Stromal cell of bone marrow (primary cell): Measurements from ENCODE around the gene SNRPD3.

Experiments used
- DNase-seq: peaks from one replicate; pipeline ENCODE4 v3.0.0-alpha.2; 2012; ENCODE audit warnings: low read depth

The SNRPD3 gene

DNA sequence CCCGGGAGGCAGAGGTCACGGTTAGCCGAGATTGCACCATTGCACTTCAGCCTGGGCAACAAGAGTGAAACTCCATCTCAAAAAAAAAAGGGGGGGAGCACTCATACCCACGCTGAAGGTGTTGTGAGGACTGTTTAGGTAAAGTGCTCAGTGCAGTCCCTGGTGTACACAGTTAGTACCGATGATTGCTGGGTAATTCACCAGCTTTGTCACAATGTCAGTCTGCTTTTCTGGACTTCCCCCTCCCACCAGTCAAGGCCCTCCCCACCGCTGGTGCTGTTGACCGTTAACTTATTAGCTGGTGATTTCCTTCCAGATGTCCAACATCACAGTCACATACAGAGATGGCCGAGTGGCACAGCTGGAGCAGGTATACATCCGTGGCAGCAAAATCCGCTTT, 11.9 kb downstream of the SNRPD3 start:
- DNase-seq = no peak

DNA sequence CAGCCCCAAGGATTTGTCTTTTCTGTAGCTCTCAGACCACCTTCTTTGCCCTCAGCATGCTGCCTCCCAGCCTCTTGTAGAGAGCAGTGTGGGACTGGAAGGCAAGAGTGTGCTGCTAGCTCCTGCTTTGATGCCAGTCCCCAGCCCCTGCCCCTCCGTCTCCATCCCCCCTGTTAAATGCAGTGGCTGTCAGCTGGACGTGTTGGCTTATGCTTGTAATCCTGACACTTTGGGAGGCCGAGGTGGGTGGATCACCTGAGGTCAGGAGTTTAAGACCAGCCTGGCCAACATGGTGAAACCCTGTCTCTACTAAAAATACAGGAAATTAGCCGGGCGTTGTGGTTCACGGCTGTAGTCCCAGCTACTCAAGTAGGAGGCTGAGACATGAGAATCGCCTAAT, 15.5 kb downstream of the SNRPD3 start:
- no peak for DNase-seq

DNA sequence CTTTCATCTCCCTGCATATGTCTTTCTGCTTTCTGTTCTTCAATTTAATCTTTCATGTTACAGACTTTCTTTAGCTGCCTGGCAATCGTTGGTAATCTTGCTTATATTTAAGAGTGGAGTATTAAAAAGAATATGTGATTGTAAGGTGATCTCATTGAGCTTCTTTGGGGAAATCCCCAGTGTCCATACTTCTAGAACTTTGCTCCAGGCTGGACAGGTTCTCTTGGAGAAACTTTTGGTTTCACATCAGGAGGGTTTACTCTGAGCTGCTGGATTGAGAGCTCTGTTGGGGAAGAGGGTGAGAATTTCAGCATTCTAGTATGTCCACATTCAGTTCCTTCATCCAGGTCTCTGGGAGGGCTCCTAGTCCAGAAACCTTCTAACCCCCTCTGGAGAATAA, 21.0 kb downstream of the SNRPD3 start:
- DNase-seq = no peak

DNA sequence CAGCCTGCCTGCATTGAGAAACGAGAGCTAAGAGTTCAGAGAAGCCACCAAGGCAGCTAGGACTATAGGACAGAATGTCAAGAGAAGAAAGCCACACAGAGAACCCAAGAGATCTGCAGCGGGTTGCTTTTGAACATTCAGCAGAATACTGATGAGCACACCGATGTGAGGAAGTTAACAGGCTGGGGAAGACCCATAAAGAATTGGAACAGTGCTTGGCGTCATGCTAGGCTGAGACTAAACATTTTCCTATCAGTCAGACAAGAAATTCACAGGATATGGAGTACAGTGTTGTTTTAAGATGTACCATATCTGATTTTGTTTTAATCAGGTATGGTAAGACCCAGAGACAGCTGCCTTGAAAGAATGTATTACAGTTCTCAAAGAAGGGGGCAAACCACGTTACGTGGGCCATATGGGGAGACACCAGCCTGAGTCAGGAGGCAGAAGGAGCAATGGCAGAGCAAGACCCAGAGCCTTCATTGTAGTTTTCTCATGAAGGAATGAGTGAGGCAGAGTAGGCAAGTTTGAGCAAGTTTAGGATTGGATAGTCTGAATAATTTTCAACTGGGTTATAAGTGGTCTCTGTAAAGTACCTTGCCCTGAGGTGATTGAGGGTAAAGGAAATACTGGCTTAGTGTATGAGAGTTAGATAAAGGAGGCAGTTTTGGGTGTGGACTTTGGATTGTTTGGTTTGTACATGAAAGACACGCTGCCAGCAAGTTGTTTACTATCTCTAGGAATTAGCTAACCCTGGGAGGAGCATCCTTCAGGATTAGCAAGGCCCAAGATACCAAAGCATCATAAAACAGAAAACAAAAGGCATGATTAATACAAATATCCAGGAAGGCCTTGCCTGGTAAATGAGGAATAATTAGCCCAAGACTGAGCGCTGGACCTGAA, 22.8 kb downstream of the SNRPD3 start:
- no peak for DNase-seq

DNA sequence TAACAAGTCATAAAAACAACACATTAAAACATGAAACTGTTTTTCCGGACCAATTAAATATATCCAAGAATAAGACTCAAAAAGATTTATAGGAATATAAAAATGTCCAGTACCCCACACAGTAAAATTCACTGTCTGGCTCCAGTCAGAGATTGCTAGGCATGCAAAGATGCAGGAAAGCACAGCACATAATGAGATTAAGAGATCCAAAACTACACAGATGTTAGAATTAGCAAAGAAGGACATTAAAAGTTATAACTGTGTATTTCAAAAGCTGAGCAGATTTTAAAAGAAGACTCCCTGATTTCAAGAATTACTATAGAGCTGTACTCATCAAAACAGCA, 23.4 kb downstream of the SNRPD3 start:
- DNase-seq = no peak

DNA sequence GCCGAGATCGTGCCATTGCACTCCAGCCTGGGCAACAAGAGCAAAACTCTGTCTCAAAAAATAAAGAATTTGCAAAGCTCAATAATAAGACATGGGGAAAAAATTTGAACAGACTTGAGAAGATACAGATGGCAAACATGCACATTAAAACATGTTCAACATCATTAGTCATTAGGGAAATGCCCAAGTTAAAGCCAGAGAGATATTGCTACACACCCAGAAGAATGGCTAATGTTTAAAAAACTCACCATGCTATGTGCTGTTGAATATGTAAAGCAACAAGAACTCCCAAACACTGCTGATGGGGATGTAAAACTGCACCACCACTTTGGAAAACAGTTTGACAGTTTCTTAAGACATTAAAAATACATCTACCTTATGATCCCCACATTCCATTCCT, 24.5 kb downstream of the SNRPD3 start:
- DNase-seq = peak; percentile 48

DNA sequence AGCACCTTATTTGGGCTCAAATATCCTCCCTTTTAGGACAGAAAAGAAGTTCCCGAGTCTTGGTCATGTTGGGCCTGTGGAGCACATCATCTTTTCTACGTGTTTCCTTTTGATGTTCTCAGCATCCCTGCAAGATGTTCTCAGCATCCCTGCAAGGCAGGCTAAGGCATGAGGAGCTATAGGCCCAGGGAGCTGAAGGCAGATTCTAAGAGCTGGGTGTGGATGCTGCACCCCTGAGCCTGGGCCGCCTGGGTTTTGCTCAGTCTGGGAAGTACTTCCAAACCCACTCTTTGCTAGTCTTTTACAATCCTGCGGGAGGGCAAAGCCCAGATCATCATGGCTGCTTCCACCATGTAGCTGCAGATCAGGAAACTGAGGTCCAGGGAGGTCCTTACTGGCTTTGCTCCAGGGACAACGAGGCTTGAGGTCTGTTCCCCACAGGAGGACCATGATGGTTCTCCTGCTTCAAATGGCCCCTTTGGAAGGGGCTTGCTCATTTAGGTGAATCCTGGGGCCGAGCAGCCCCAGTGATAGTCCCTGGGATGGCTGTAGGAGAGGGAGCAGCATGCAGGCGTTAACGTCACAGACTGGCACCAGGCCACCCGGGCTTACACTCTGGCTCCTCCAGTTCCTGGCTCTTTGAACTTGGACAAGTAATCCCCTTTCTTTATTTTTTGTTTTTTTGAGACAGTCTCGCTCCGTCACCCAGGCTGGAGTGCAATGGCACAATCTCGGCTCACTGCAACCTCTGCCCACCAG, 26.4 kb downstream of the SNRPD3 start:
- no peak for DNase-seq

DNA sequence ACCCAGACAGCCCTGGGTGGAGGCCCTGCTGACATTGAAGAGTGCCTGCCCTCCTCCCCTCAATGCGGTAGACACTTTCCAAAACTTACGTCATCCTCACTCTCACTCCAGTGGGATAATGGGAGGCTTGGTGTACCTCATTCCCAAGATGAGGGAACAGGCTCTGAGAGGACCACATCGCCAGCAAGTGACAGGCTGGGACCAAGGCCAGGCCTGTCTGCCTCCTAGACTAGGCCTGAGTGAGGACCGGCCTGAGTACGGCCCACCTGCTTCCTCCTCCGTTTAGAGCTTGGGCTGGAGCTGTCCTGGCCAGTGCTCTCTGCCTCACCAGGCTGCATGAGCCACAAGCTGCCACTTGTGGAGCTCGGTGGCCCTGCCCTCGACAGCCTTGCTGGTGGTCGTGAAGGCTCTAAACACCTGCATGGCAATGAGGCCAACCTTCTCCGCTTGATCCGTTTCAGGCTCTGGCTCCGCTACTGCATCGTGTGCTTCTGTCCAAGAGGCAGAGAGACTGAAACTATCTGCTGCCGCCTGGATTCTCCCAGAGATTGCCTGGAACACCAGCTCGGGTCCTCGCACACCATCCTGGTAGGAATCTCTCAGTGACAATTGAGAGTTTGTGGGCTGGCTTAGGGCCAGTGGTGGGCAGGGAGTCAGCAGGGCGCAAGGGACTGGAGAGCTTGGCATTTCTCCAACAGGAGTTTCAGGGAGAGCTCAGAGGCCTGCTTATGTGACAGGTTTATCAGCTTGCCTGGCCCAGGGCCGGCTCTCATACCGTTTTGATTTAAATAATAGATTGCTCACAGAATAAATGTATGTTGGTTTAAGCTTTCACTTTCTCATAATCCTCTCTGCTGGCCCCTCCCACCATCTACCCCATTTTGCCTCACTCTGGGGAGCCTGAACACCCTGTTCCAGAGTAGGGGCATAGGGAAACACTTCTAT, 27.7 kb downstream of the SNRPD3 start:
- no peak for DNase-seq

DNA sequence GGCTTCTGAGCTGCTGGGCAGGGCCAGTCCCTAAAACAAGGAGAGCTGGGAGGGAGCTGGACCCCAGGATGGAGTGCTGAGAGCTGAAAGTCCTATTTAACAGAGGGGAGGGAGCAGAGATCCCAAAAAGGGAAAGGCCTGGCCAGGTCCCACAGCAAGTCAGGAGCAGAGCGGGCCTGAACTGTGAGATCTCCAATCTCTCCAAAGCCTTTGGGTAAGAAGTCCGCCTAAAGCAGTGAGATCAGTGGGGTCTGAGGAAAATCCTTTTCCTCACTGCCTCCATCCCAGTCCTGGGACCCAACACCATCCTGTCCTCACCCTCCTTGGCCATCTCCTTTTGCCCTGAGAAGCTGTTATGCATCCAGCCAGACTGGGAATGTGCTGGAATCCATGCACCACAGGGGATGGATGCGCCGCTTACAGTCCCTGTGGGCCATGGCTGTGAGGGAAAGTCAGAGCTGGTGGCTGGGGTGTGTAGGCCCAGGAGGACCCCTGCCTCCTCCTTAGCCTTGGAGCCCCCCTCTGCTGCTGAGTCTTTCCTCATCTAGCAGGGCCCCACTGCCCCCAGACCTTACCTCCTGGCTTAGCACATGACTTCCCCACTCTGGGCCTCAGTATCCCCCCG, 28.5 kb downstream of the SNRPD3 start:
- DNase-seq = no peak

DNA sequence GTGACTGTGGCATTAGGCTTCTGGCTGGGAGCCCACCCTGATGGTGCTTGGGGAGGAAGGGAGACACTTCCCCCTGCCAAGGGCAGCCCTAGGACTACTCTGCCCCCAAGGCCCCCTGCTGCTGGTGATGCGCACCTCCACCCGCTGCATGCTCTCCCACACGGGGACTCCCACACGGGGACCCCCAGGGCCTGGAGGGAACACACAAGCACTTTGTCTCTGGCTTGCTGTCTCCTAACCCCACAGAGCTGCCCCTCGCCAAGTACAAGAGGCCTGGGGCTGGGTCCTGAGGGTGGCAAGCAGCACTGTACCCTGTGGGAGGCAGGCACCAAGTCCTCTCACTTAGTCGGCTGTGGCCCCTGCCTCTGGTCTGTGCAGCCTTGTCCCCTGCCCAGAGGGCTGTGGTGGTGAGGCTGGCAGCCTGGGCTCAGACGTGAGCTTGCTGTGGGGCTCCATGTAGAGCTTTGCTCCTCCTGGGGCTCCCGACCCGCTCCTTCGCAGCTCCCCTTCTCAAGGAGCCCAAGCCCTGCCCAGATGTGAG, 29.1 kb downstream of the SNRPD3 start:
- no peak for DNase-seq

DNA sequence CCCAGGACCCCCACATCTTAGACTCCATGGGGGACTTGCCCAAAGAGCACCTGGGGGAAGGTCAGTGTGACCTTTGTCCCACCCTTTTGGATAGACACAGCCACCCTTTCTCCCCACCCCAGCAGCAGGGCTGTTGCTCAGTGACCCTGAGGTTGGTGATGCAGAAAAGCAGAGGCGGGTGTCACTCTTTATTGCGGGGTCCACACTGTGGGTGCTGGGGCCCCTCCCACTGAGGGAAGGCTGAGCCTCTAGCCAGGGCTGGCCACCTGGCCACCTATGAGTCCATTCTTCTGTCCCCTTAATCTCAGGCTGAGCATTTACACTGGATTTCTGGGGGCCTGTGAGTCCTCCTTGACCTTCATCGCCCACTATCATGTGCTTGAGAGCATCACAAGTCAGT, 29.7 kb downstream of the SNRPD3 start:
- no peak for DNase-seq

DNA sequence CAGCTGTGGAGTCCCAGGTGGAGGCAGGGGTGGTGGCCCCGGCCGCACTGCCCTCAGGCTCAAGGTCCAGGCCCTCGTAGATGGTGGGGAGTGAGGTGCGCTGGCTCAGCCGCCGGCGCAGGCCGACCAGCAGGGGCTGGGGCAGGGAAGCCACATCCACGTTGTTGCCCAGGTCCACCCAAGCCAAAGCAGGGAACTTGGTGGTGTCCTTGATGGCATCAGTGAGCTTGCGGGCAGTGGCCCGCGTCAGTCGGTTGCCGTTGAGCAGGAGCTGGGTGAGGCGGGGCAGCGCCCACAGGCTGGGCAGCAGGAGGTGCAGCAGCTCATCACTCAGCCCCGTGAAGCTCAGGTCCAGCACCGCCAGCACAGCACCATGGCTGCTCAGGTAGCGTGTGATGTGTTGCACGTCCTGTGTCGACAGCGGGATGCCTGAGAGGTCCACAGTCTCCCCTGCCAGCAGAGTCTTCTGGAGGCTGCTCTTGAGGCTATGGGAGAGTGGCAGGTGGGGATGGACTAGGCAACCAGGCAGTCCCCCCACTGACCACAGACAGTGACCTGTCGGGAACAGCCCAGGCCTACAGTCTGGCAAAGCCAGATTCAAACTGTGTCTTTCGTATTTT, 30.2 kb downstream of the SNRPD3 start:
- DNase-seq = no peak

DNA sequence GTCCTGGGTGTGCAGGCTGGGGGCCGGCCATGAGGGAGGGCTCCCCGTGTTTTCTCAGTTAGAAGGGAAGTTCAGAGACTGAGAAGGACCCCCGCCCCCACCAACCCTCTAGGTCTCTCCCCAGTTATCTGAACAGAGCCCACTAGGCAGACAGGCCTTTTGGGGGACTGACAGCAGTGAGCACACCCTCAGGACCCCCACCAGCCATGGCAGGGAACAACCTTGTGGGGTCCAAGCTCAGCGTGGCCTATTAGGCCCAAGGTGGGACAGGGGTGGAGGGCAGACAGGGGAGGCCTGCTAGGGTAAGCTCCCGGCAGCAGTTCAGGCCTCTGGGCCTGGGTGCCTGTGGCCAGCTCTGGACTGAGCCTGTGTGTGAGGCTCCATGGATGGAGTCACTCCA, 31.5 kb downstream of the SNRPD3 start:
- DNase-seq = no peak

DNA sequence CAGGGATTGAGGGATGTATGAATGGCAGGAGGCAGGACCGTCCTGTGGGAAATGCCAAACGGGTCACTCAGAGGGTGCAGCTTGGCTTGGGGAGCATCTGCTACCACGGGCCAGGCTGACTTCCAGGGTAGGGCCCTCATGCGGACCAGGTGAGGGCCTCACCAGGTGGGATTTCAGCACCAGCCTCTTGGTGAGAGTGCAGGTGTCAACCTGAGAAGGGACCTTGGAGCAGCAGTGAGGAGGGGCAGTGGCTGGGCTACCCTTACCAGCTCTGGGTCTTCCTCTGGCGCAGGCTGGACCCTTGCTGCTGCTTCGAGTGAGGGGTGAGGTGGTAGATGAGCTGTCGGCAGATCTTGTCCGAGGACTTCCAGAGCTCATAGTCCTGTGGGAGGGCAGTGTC, 32.1 kb downstream of the SNRPD3 start:
- DNase-seq = no peak

DNA sequence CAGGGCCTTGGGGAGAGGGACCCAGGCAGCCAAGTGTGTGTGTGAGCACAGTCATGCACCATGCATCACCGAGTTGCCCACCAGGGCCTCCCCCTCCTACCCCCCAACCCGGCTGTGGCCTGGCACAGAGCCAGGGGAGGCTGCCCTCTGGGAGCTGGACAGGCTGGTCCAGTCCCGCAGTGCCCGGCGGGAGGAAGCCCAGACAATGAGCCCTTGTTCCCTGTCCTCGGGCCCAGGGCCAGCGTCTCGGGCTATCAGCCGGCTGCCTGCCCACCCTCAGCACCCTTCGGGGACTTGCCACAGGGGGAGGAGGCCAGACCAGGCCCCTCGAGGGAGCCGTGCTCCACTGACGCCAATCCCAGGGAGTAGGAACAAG, 32.6 kb downstream of the SNRPD3 start:
- no peak for DNase-seq

DNA sequence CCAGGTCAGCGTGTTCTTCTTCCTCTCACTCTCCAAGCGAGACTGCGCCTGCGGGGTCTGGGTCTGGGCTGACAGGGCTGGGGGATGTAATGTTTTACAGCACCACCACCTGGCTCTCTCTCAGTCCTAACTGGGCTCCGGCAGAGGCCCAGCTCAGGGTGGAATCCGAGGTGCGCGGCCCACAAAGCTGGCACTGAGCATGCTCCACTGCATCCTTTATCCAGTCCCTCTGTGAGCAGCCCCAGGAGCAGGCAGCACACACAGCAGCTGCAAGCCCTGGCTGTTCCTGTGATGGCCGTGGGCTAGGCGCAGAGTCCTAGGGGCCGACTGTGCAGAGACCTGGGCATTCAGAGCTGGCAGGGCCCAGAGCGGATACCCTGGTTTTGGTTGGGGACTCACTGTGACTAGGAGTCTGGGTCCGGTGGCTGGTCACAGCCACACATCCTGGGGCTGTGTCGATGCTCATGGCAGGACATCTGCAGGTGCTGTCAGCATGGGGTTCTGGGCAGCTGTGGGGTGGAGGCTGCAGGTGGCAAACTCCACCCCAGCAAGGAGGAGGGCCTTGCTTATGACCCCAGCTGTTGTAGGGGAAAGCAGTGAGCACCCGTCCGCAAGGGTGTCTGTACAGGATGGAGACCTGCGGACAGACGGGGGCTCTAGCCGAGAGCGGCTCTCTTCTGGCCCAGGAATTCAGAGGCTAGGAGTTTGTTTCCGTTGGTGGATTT, 33.1 kb downstream of the SNRPD3 start:
- no peak for DNase-seq

DNA sequence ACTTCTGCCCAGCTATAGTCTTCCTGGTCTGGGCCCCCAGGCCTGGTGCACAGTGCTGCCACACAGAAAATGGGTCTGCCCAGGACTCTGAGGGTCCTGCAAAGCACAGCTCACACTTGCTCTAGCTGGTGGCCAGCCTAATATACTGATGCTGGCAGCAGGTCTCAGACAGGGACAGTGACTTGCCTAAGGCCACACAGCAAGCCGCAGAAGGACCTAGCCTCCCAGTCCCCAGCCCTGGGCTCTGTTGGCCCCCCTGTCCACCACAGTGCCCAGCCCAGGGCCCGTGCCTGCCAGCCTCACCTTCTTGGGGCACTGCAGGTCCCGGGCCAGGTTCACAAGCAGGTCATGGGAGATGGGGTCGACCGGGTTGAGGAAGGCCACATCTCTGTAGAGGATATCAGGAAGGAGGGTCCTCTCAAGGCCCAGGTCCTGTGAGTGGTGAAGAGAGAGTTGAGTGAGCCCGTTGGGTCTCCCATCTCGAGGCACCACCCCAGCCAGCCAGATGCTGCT, 33.8 kb downstream of the SNRPD3 start:
- no peak for DNase-seq

DNA sequence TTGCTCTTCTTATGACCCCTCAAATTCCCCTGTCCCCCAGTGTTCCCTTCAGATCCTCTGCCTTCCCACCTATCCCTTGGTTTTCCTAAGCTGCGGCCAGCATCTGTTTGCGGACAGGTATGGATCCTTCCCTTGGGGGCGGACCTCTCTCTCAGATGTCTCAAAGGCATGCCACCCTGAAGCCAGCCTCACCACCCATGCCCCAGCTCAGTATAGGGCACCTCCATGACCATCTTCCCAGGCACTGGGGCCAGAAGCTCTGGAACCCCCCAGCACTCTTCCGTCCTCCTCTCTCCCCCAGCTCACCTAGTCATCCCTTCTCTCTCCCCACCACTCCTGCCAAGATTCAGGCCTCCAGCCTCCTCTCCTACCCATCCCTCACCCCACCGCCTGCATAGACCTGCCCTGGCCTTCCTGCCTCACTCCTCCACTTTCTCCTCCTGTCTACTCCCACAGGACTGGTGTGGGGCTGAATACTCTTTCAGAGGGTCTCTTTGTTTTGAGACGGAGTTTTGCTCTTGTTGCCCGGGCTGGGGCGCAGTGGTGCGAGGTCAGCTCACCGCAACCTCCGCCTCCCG, 34.9 kb downstream of the SNRPD3 start:
- DNase-seq = no peak

DNA sequence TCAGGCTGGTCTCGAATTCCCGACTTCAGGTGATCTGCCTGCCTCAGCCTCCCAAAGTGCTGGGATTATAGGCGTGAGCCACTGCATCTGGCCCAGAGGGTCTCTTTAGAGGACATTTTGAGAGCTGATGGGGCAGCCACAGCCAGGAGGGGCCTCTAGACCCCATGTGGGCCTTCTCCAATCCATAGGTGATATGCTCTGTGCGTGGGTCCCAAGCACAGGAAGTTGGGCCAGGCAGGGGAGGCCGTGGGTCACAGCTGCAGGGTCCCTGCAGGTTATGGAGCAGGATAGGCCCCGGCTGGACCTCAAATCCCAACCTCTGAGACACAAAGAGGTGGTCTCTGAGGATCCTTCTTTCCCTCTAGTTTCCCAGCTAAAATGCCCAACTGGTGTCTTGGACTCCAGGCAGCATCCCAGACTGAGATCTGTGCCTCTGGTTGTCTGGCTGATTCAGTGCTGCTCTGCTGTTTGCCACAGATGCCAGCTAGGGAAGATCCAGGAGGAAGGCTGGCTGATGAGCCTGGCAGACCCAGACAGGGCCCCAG, 35.6 kb downstream of the SNRPD3 start:
- no peak for DNase-seq
